Stimulated activated memory B cell treated with anti-CD40 and anti-IgM and Interleukin-4, amounts not matched to agents 10 μg/mL and 1 μg/mL and 100 μg/mL, for 72 hours (primary cell): Measurements from ENCODE around the gene AGAP1.

Experiments used
- ATAC-seq: fragments of 150-1000 bp; cut with Tn5 transposase; 2 replicates; pipeline ENCODE4 v1.10.0; 2021
- H3K27ac Mint-ChIP-seq: one replicate; pipeline ENCODE4 v1.8.0; 2022; ENCODE audit warnings: mild to moderate bottlenecking, mixed read lengths
- H3K27me3 Mint-ChIP-seq: one replicate; pipeline ENCODE4 v1.8.0; 2022; ENCODE audit warnings: mixed read lengths
- H3K36me3 Mint-ChIP-seq: one replicate; pipeline ENCODE4 v1.8.0; 2022; ENCODE audit warnings: mixed read lengths
- H3K4me1 Mint-ChIP-seq: one replicate; pipeline ENCODE4 v1.8.0; 2022; ENCODE audit warnings: mixed read lengths
- H3K4me3 Mint-ChIP-seq: one replicate; pipeline ENCODE4 v1.8.0; 2022; ENCODE audit warnings: mild to moderate bottlenecking, moderate library complexity, mixed read lengths
- H3K9me3 Mint-ChIP-seq: one replicate; pipeline ENCODE4 v1.8.0; 2022; ENCODE audit warnings: mixed read lengths

The AGAP1 gene

DNA sequence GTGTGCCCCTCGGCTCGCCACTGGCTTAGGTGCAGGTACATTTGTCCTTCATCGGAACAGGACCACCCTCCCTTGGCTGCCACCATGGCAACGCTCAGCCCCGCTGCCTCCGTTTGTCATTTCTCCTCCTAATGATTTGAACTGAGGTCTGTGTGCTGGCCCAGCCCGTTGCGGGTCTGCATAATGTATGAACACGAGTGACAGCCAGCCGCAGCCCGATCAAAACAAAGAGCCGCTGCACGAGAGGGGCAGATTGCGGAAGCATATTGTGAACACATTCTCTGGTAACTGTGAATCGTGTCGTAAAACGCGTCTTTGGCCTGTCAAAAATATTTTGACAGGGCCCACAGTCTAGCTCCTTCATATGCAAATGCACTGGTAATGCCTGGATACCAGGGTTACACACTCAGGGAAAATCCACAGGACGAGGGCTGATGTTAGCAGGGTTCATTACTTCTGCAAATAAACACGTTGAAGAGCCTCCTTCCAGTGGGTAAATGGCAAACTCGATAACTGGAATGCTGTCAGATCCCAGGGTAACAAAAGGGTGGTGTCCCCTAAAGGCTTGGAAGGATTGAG, 137.0 kb downstream of the AGAP1 start:
- Mint-ChIP-seq H3K27ac (no peak overlapping the region), H3K36me3 (no peaks in the 10 kb centered on the region), H3K9me3 (no peaks in the 10 kb centered on the region), H3K4me3 (no peak overlapping the region), H3K4me1 (no peaks in the 10 kb centered on the region), H3K27me3 (no peaks in the 10 kb centered on the region)
- ATAC-seq, result no peak

DNA sequence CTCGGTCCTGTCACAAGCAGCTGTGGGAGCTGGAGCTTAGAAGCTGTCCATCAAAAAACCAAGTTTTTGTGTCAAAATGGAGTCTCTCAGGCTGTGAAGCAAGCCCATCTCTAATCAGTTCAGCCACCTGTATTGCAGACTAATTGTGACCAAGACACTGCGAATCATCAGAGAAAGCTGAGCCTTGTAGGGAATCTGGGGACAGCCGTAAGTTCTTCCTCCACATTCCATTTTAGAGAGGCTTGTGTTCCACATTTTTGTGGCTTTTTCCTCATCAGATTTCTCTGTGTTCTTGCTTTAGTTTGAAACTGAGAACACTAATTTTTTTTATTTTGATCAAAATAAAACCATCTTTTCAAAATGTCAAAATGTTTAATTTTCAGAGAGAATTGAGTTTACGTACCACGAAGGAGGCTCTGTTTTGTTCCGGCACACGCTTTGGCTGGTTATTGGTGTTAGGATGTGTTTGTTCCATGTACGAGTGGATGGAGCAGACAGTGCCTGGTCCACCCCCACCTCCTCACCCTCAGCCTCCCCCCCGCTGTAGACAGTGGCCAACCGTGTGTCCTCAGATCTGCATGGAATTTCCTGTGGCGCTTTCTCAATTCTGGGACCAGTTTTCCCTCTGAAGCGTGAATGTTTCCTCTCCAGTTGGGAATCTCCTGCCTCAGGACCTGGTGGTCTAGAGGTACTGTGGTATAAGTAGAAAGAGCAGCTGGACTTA, 140.8 kb downstream of the AGAP1 start:
- Mint-ChIP-seq H3K4me3 (no peak overlapping the region), H3K36me3 (no peaks in the 10 kb centered on the region), H3K27me3 (peaks cover 14% of the 10 kb centered on the region), H3K27ac (no peak overlapping the region), H3K9me3 (no peaks in the 10 kb centered on the region), H3K4me1 (no peaks in the 10 kb centered on the region)
- no peak for ATAC-seq

DNA sequence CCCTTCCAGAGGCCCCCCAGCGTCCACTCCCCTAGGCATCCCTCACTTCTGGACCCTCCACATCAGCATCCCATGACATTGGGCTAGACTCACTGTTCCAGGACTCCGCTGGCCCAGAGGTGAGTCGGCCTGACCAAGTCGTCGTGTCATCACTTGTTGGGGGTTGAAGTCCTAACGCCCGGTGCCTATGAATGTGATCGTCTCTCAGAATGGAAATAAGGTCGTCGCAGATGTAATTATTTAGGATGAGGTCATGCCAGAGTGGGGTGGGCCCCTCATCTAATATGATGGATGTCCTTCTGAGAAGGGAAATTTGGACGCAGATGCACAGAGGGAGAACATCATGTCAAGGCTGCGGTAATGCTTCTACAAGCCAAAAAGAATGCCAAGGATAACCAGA, 142.7 kb downstream of the AGAP1 start:
- Mint-ChIP-seq H3K4me1 (no peaks in the 10 kb centered on the region), H3K36me3 (no peaks in the 10 kb centered on the region), H3K4me3 (no peak overlapping the region), H3K27me3 (peaks cover 14% of the 10 kb centered on the region), H3K9me3 (no peaks in the 10 kb centered on the region), H3K27ac (no peak overlapping the region)
- no peak for ATAC-seq

DNA sequence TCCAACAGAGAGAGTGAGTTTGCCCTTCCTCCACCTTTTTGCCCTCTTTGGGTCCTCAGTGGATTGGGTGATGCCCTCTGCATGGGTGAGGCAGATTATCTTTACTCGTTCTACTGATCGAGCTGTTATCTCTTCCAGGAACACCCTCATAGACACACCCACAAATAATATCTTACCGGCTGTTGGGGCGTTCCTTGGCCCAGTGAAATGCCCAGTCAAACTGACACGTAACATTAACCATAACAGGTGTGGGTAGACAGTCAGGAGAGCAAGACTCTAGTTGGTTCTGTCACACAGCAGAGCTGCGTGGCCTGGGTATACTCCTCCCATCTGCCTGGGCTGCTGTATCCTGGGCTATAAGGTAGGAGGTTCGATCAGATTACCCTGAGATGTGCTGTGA, 144.1 kb downstream of the AGAP1 start:
- H3K27me3 Mint-ChIP-seq, result peaks cover 23% of the 10 kb centered on the region
- H3K36me3 Mint-ChIP-seq, result no peaks in the 10 kb centered on the region
- H3K9me3 Mint-ChIP-seq, result no peaks in the 10 kb centered on the region
- H3K27ac Mint-ChIP-seq, result no peak overlapping the region
- H3K4me1 Mint-ChIP-seq, result no peaks in the 10 kb centered on the region
- no peak for ATAC-seq
- no peak overlapping the region for H3K4me3 Mint-ChIP-seq

DNA sequence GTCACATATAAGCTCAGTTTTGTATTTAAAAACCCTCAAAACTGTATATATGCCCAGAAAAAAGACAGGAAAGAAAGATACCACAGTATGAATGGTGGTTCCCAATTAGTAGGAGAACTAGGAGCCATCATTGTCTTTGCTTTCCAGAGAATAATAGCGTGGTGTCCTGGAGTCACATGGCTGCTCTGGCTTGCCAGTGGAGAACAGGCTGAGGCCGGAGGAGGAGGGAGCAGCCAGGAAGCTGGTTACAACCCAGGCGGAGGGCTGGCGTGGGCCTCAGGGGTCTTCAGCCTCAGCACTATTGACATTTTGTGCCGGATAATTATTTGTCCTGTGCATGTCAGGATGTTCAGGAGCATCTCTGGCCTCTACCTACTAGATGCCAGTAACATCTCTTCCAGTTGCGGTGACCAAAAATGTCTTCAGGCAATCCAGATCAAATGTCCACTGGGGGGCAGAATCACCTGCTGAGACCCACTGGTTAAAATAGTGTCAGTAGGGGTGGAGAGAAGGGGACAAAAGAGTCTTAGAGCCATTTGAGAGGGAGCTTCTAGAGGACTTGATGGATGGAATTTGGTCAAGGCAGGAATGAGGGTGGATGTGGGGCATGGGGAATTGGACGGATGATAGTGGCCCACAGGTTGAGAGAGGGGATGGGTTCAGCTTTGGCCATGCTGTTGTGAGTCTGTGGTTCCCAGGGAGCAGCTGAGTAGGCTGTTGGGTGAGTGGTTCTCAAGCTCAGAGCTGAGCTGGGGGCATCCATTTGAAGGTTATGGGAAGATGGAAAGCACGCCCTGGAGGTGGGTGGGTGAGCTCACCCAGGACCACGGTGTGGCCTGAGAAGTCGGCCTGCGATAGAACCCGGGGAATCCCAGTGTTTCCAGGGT, 144.9 kb downstream of the AGAP1 start:
- H3K4me1 Mint-ChIP-seq, result no peaks in the 10 kb centered on the region
- H3K4me3 Mint-ChIP-seq, result no peak overlapping the region
- H3K9me3 Mint-ChIP-seq, result no peaks in the 10 kb centered on the region
- no peaks in the 10 kb centered on the region for H3K36me3 Mint-ChIP-seq
- peaks cover 25% of the 10 kb centered on the region for H3K27me3 Mint-ChIP-seq
- ATAC-seq, result peak; percentile 28
- H3K27ac Mint-ChIP-seq, result no peak overlapping the region

DNA sequence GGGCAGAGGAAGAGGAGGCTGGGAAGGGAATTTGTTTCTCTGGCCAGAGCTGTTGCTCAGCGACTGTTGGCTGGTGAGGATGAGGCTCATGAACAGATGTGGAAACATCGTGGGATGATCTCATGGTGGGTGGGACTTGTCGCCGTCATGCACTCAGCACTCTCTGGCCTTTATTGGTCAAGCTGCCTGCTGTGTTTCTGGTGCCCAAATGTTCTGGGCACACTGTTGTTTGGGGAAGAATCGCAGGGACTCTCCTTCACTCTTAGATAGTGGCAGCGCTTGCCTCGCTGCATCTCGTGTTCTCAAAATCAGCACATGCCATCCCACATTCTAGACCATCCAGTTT, 145.6 kb downstream of the AGAP1 start:
- H3K36me3 Mint-ChIP-seq, result no peaks in the 10 kb centered on the region
- H3K27ac Mint-ChIP-seq, result no peak overlapping the region
- no peak for ATAC-seq
- H3K9me3 Mint-ChIP-seq, result no peaks in the 10 kb centered on the region
- peaks cover 25% of the 10 kb centered on the region for H3K27me3 Mint-ChIP-seq
- no peak overlapping the region for H3K4me3 Mint-ChIP-seq
- no peaks in the 10 kb centered on the region for H3K4me1 Mint-ChIP-seq

DNA sequence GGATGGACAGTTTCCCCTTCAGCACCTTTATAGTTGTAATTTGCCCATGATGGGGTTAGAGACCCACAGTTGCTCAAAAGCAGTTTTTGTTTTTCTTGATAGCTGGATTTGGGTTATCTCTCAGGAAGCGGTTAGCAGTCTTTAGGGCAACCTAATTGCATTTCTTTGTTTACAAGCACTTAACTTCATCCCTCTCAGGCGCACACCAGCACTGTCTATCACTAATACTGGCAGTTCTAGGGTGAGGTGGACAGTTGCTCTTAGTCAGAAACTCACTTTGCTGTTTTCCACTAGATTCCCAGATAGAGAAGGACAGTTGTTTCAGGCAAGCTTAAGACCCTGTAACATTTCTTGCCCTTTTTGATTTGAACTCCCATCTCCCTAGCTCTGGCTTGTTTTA, 146.0 kb downstream of the AGAP1 start:
- Mint-ChIP-seq H3K9me3 (no peaks in the 10 kb centered on the region), H3K27ac (no peak overlapping the region), H3K4me3 (no peak overlapping the region), H3K36me3 (no peaks in the 10 kb centered on the region), H3K27me3 (peaks cover 25% of the 10 kb centered on the region), H3K4me1 (no peaks in the 10 kb centered on the region)
- ATAC-seq, result no peak

DNA sequence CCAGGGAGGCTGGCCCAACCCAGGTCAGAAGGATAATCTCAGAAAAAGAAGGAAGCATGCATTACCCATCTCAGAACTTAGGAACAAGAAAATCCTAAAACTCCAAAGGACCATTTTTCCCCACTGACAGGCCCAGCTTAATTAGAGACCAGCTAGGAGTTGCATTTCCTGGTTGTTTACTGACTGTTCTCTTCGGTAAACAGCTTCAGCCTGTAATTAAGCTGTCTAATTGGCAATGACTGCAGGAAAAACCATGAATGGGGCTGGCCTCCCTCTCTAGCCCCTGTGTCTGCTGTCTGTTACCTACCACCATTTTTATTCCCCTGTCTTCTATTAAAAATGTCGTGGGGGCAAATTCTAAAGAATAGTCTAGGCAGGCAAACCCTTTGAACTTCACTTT, 146.5 kb downstream of the AGAP1 start:
- no peak for ATAC-seq
- H3K27ac Mint-ChIP-seq, result no peak overlapping the region

DNA sequence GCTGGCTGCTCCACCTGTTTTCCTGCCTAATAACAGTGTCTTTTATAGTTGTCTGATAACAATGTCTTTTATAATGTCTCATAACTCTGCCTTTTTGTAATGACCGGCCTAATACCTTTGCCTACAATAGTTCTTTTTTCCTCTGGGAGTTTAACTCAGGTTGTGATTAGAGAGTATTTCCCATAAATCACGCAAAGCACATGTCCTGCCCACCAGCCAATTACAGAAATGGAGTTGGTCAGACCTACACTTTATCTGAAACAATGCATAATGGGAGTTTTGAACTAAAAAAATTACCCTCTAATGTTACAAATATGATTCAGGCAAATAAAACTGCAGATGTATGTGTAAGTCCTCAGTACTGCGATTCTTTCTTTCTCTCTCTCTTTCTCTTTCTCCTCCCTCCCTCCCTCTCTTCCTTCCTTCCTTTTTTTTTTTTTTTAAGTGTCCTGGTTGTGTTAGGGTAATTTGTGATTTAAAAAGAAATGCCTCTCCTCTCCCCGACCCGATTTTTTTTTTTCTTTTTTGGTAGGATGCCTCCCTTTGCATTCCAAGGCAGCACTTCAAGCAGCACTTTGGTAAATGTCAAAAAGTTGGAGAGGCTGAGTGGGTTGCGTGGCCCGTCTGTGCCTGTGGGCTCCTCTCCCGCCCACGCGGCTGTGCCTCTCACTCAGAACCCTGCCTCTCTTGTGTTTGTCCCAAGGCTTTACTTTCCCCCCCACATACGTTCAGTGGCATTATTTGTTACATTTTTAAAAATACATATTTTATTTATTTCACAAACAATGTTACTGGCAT, 147.3 kb downstream of the AGAP1 start:
- peaks cover 25% of the 10 kb centered on the region for H3K27me3 Mint-ChIP-seq
- H3K36me3 Mint-ChIP-seq, result no peaks in the 10 kb centered on the region

More for the DNA sequence above, 146.5 kb downstream of the AGAP1 start:
- Mint-ChIP-seq H3K4me1 (no peaks in the 10 kb centered on the region), H3K4me3 (no peak overlapping the region), H3K36me3 (no peaks in the 10 kb centered on the region), H3K9me3 (no peaks in the 10 kb centered on the region), H3K27me3 (peaks cover 25% of the 10 kb centered on the region)

DNA sequence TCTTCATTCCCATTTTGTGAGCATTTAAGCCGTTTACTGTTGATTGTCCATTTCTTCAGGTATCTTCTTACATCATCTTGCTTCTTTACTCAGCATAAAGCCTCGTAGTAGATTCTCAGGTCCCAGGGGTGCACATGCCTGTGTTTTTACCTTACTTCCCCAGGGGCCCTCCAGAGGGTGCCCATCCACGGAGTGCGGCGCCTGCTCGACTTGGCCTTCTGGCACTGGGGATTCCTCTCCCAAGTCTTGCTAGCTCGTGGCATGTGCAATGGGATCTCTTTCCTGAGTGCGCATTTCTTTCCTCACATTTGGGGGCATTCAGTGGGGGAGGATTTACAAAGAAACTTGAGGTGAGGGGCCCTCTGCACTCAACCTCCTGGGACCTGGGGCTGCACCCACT, 148.1 kb downstream of the AGAP1 start:
- H3K36me3 Mint-ChIP-seq, result no peaks in the 10 kb centered on the region
- no peak overlapping the region for H3K4me3 Mint-ChIP-seq

More for the DNA sequence above, 147.3 kb downstream of the AGAP1 start:
- H3K27ac Mint-ChIP-seq, result no peak overlapping the region
- H3K9me3 Mint-ChIP-seq, result no peaks in the 10 kb centered on the region
- no peaks in the 10 kb centered on the region for H3K4me1 Mint-ChIP-seq
- ATAC-seq, result no peak
- H3K4me3 Mint-ChIP-seq, result no peak overlapping the region

DNA sequence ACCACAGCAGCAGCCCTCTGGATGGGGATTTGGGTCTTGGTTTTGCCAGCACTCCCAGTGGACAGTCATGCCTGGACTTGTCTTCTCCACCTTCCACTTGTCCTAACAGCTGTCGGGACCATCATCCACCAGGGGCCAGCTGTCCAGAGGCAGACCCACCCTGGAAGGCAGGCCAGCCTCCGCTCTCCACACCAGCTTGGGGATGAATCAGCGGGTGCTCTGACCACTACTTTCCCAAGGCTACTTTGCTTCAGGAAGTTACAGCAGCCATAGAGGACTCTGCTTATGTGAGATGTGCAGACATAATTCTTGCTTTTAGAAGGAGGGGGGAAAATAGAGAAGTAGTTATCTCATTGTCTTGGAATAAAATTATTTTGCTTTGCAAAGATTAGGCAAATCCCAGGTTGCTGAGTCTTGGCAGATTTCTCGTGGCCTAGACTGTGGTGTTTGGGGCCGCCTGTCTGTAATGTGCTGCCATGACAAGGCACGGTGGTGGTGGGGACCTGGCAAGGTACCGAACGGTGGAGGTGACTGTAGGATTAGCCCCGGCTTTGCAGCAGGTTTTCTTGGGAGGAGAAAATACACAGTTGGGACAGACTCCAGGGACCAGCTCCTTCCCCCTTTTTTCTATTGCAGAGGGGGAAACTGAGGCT, 148.7 kb downstream of the AGAP1 start:
- H3K4me3 Mint-ChIP-seq, result no peak overlapping the region
- no peaks in the 10 kb centered on the region for H3K9me3 Mint-ChIP-seq
- no peaks in the 10 kb centered on the region for H3K36me3 Mint-ChIP-seq
- peaks cover 25% of the 10 kb centered on the region for H3K27me3 Mint-ChIP-seq
- no peaks in the 10 kb centered on the region for H3K4me1 Mint-ChIP-seq
- H3K27ac Mint-ChIP-seq, result no peak overlapping the region
- no peak for ATAC-seq

More for the DNA sequence above, 148.1 kb downstream of the AGAP1 start:
- Mint-ChIP-seq H3K27me3 (peaks cover 25% of the 10 kb centered on the region), H3K9me3 (no peaks in the 10 kb centered on the region), H3K4me1 (no peaks in the 10 kb centered on the region), H3K27ac (no peak overlapping the region)
- no peak for ATAC-seq

DNA sequence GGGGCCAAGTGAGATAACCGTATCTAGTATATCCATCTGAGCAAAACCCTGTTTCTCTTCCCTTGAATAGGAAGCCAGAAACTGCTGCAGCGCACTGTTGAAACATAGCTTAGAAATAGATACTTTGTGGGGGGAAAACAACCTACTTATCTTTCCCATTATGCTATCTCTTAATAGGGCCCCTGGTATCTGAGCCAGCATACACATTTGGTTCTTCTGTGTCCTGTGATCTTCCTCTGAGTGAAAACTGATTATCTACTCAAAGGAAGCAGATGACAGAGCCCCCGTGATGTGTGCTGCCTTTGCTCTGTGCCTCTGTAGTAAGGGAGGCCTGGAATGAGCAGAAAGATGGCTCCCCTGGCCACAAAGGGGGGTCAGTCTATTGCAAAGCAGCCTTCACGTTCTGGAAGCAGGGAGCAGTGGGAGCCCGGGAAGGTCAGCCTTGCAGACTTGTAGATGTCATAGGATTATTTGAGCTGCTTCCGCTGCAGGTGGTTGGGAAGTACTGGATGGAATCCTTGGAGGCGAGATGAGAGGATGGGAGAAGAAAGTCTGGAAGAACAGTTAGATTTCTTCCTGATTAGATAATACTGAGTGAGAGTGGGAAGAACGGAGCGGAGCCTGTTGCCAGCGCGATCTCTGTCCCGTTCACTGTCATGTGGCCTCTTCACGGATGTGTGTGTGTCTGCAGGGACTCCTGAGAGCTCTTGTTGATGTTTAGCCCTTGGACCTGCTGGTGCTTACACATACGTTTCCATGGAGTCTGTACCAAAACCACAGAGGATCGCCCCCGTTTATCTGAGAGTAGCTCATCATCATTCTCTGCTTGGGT, 150.1 kb downstream of the AGAP1 start:
- no peak for ATAC-seq
- H3K27me3 Mint-ChIP-seq, result peaks cover 28% of the 10 kb centered on the region
- no peaks in the 10 kb centered on the region for H3K4me1 Mint-ChIP-seq
- H3K9me3 Mint-ChIP-seq, result no peaks in the 10 kb centered on the region
- H3K4me3 Mint-ChIP-seq, result no peak overlapping the region
- H3K36me3 Mint-ChIP-seq, result no peaks in the 10 kb centered on the region
- no peak overlapping the region for H3K27ac Mint-ChIP-seq

DNA sequence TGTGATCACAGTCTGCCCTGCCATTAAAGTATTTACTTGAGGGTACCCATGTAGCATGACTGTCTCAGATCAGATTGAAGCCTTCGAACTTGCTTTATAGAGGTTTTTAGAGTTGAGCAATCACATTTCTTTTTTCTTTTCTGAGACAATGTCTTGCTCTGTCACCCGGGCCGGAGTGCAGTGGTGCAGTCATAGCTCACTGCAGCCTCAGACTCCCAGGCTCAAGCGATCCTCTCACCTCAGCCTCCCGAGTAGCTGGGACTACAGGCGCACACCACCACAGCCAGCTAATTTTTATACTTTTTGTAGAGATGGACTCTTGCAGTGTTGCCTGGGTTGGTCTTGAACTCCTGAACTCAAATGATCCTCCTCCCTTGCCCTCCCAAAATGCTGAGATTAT, 153.4 kb downstream of the AGAP1 start:
- Mint-ChIP-seq H3K27me3 (peaks cover 22% of the 10 kb centered on the region), H3K4me1 (no peaks in the 10 kb centered on the region), H3K9me3 (no peaks in the 10 kb centered on the region), H3K27ac (no peak overlapping the region), H3K4me3 (no peak overlapping the region), H3K36me3 (no peaks in the 10 kb centered on the region)
- no peak for ATAC-seq

DNA sequence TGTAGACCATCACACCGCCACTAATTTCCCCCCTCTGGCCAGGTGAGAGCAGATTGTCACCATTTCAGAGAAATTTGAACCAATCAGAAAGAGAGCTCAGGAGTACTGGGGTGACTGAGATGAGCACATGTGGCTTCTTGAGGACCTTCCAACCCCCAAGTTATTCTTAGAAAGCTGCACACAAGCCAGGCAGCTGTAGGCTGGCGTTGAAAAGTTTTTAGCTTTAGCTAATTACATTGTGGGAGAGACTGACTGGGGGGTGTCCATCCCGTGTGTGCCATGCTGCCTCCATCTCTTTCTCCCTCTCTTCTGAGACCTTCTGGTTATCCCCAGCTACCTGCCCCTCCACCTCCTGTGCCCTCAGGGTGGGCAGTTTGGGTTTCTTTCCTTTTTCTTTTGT, 154.0 kb downstream of the AGAP1 start:
- peaks cover 16% of the 10 kb centered on the region for H3K27me3 Mint-ChIP-seq
- H3K4me3 Mint-ChIP-seq, result no peak overlapping the region
- no peaks in the 10 kb centered on the region for H3K36me3 Mint-ChIP-seq
- no peaks in the 10 kb centered on the region for H3K9me3 Mint-ChIP-seq
- no peak overlapping the region for H3K27ac Mint-ChIP-seq
- H3K4me1 Mint-ChIP-seq, result no peaks in the 10 kb centered on the region
- ATAC-seq, result no peak
